WTC11 (cell line): ENCODE measurements around the gene EXOSC5. TPM values are rescaled to one million over a fixed set of nuclear protein-coding genes. Genes with fewer than 3 reads are reported as not detected.
"Not testable (repeated sequence)": the region's sequence is repeated elsewhere in the genome, so short reads cannot be mapped to it uniquely, and the experiment has no call there.

Experiments
- ATAC-seq: fragments of 200-7000 bp; cut with Tn5 transposase; 2 replicates; pipeline ENCODE4 v1.10.0; 2021; ENCODE audit warnings: mild to moderate bottlenecking, moderate library complexity
- CTCF ChIA-PET: fragments of 300-600 bp; sonication (Branson Sonifier 250); formaldehyde crosslinking; loops from one replicate; lab custom pipeline; 2021; ENCODE audit warnings: antibody characterized with exemption; lab: Charles Lee
- POLR2A ChIA-PET: fragments of 350-600 bp; sonication (Branson Sonifier 250); formaldehyde crosslinking; loops from one replicate; lab custom pipeline; 2021; ENCODE audit warnings: antibody characterized with exemption; lab: Charles Lee
- DNase-seq: peaks from one replicate; pipeline ENCODE4 v3.0.0; 2021; ENCODE audit warnings: low spot score
- H3K27ac Mint-ChIP-seq: 2 replicates; pipeline ENCODE4 v1.8.0; 2021; ENCODE audit warnings: mixed read lengths
- H3K27me3 Mint-ChIP-seq: 2 replicates; pipeline ENCODE4 v1.8.0; 2021; ENCODE audit warnings: low read depth, mild to moderate bottlenecking, moderate library complexity, mixed read lengths
- H3K36me3 Mint-ChIP-seq: 2 replicates; pipeline ENCODE4 v1.8.0; 2021; ENCODE audit warnings: mixed read lengths
- H3K4me1 Mint-ChIP-seq: 2 replicates; pipeline ENCODE4 v1.8.0; 2022; ENCODE audit warnings: mixed read lengths
- H3K4me3 Mint-ChIP-seq: 2 replicates; pipeline ENCODE4 v1.8.0; 2021; ENCODE audit warnings: mild to moderate bottlenecking, moderate library complexity, mixed read lengths
- H3K9me3 Mint-ChIP-seq: 2 replicates; pipeline ENCODE4 v1.8.0; 2021; ENCODE audit warnings: mixed read lengths
- ATF1 ChIP-seq: sonication (generic); formaldehyde crosslinking; IDR thresholded peaks from 2 replicates; pipeline ENCODE4 v1.8.1; 2023; ENCODE audit warnings: mild to moderate bottlenecking, moderate library complexity, missing genetic modification reagents
- ATF6 ChIP-seq: sonication (generic); formaldehyde crosslinking; IDR thresholded peaks from 2 replicates; pipeline ENCODE4 v1.8.1; 2023; ENCODE audit warnings: mild to moderate bottlenecking, missing genetic modification reagents
- E2F4 ChIP-seq: sonication (generic); formaldehyde crosslinking; IDR thresholded peaks from 2 replicates; pipeline ENCODE4 v1.8.1; 2022; ENCODE audit warnings: low read depth, mild to moderate bottlenecking, moderate library complexity, missing genetic modification reagents, borderline replicate concordance
- ERG ChIP-seq: fragments of 250-450 bp; sonication (Bioruptor Pico); IDR thresholded peaks from 2 replicates; pipeline ENCODE4 v1.8.0; 2021; ENCODE audit warnings: mild to moderate bottlenecking
- ETV6 ChIP-seq: sonication (generic); formaldehyde crosslinking; IDR thresholded peaks from 2 replicates; pipeline ENCODE4 v1.8.1; 2022; ENCODE audit warnings: mild to moderate bottlenecking, missing genetic modification reagents
- GABPB1 ChIP-seq: sonication (generic); formaldehyde crosslinking; IDR thresholded peaks from 2 replicates; pipeline ENCODE4 v1.8.1; 2023; ENCODE audit warnings: mild to moderate bottlenecking, missing genetic modification reagents
- HMGA2 ChIP-seq: fragments of 250-450 bp; sonication (Bioruptor Pico); IDR thresholded peaks from 2 replicates; pipeline ENCODE4 v1.4.0; 2021; ENCODE audit warnings: mild to moderate bottlenecking, moderate library complexity
- JAZF1 ChIP-seq: fragments of 250-450 bp; sonication (Bioruptor Pico); IDR thresholded peaks from 2 replicates; pipeline ENCODE4 v1.9.0; 2021; ENCODE audit warnings: moderate library complexity, mild to moderate bottlenecking, inconsistent platforms
- MLX ChIP-seq: sonication (generic); formaldehyde crosslinking; IDR thresholded peaks from 2 replicates; pipeline ENCODE4 v1.8.1; 2023; ENCODE audit warnings: mild to moderate bottlenecking, missing genetic modification reagents, moderate library complexity
- MXD4 ChIP-seq: fragments of 250-450 bp; sonication (Bioruptor Pico); IDR thresholded peaks from 2 replicates; pipeline ENCODE4 v1.8.0; 2021; ENCODE audit warnings: mild to moderate bottlenecking, moderate library complexity, borderline replicate concordance
- NFYB ChIP-seq: sonication (generic); formaldehyde crosslinking; conservative IDR thresholded peaks from 2 replicates; pipeline ENCODE4 v1.8.0; 2022; ENCODE audit warnings: low read depth, missing genetic modification reagents
- NR3C1 ChIP-seq: sonication (generic); formaldehyde crosslinking; conservative IDR thresholded peaks from 2 replicates; pipeline ENCODE4 v1.8.1; 2023; ENCODE audit warnings: low read depth, mild to moderate bottlenecking, missing genetic modification reagents
- RELA ChIP-seq: sonication (generic); formaldehyde crosslinking; IDR thresholded peaks from 2 replicates; pipeline ENCODE4 v1.8.1; 2022; ENCODE audit warnings: missing genetic modification reagents, mild to moderate bottlenecking, borderline replicate concordance
- TEAD1 ChIP-seq: sonication (generic); formaldehyde crosslinking; IDR thresholded peaks from 2 replicates; pipeline ENCODE4 v1.8.0; 2022; ENCODE audit warnings: mild to moderate bottlenecking, missing genetic modification reagents
- USF1 ChIP-seq: sonication (generic); formaldehyde crosslinking; IDR thresholded peaks from 2 replicates; pipeline ENCODE4 v1.8.0; 2022; ENCODE audit warnings: mild to moderate bottlenecking, missing genetic modification reagents
- ZNF121 ChIP-seq: sonication (generic); formaldehyde crosslinking; IDR thresholded peaks from 2 replicates; pipeline ENCODE4 v1.8.0; 2023; ENCODE audit warnings: missing genetic modification reagents
- ZNF138 ChIP-seq: sonication (generic); formaldehyde crosslinking; conservative IDR thresholded peaks from 2 replicates; pipeline ENCODE4 v1.8.1; 2022; ENCODE audit warnings: mild to moderate bottlenecking, moderate library complexity, missing genetic modification reagents
- ZSCAN18 ChIP-seq: fragments of 250-450 bp; sonication (Bioruptor Pico); IDR thresholded peaks from 2 replicates; pipeline ENCODE4 v2.1.2; 2022; ENCODE audit warnings: mild to moderate bottlenecking, moderate library complexity
- total RNA-seq: library from RNA; stranded (reverse); gene quantifications from 3 replicates; pipeline ENCODE4 v1.2.3, GENCODE V29; 2021

The EXOSC5 gene
- total RNA-seq, 1 experiment from 2014 or later: 56.4 TPM

GRCh38 chr19:41435936-41436673 is 38.9 kb upstream of the EXOSC5 start:
- Mint-ChIP-seq H3K4me1 (peaks cover 5% of the 10 kb centered on the region), H3K9me3 (no peaks in the 10 kb centered on the region), H3K4me3 (no peak overlapping the region), H3K36me3 (peaks cover 25% of the 10 kb centered on the region), H3K27me3 (peaks cover 2% of the 10 kb centered on the region; the same call in 1 of the 2 replicates), H3K27ac (no peak overlapping the region)
- TF ChIP-seq ZNF121 (no peak), ZSCAN18 (no peak), JAZF1 (no peak), NFYB (no peak), HMGA2 (CRISPR knock-in tag) (no peak), RELA (CRISPR knock-in tag) (no peak), ATF6 (CRISPR knock-in tag) (no peak), USF1 (CRISPR knock-in tag) (no peak), ETV6 (CRISPR knock-in tag) (no peak), MLX (no peak), ATF1 (CRISPR knock-in tag) (no peak), ZNF138 (CRISPR knock-in tag) (no peak), NR3C1 (CRISPR knock-in tag) (no peak), ERG (CRISPR knock-in tag) (no peak)
- ChIA-PET CTCF (interaction anchor here (1.0 to 1.7 kb wide), 5 partner anchors 12 to 317 kb away, joined by 3 to 7 read pairs (median 5); no protein-coding TSS in a partner anchor), POLR2A (interaction anchor here (0.6 kb wide), 1 partner anchor 55 kb away, joined by 4 read pairs; no protein-coding TSS in a partner anchor)
- ATAC-seq: no peak
- DNase-seq: no peak

GRCh38 chr19:41435376-41435775 is 38.2 kb upstream of the EXOSC5 start:
- not testable (repeated sequence) for H3K27me3 Mint-ChIP-seq, H3K4me1 Mint-ChIP-seq, ATAC-seq, H3K4me3 Mint-ChIP-seq, DNase-seq, H3K27ac Mint-ChIP-seq, H3K9me3 Mint-ChIP-seq
- H3K36me3 Mint-ChIP-seq: peaks cover 25% of the 10 kb centered on the region
- ChIA-PET POLR2A (interaction anchor here (0.6 kb wide), 1 partner anchor 54 kb away, joined by 4 read pairs; no protein-coding TSS in a partner anchor), CTCF (interaction anchor here (1.0 to 1.3 kb wide), 2 partner anchors 12 to 128 kb away, joined by 3 to 7 read pairs; no protein-coding TSS in a partner anchor)

GRCh38 chr19:41434450-41434849 is 37.3 kb upstream of the EXOSC5 start:
- ChIA-PET CTCF (no interaction called here), POLR2A (no interaction called here)
- no peak overlapping the region for H3K4me3 Mint-ChIP-seq
- no peaks in the 10 kb centered on the region; the same call in 1 of the 2 replicates for H3K27me3 Mint-ChIP-seq
- ATAC-seq (no peak), DNase-seq (no peak)
- H3K27ac Mint-ChIP-seq: no peak overlapping the region
- TF ChIP-seq TEAD1 (CRISPR knock-in tag) (no peak), E2F4 (CRISPR knock-in tag) (no peak), GABPB1 (CRISPR knock-in tag) (no peak), MXD4 (CRISPR knock-in tag) (no peak)
- H3K36me3 Mint-ChIP-seq: peaks cover 25% of the 10 kb centered on the region
- H3K9me3 Mint-ChIP-seq: no peaks in the 10 kb centered on the region
- peaks cover 5% of the 10 kb centered on the region for H3K4me1 Mint-ChIP-seq
